ENCODE results near the gene CD58.
"Not testable (repeated sequence)": the region's sequence is repeated elsewhere in the genome, so short reads cannot be mapped to it uniquely, and the experiment has no call there.

DNA sequence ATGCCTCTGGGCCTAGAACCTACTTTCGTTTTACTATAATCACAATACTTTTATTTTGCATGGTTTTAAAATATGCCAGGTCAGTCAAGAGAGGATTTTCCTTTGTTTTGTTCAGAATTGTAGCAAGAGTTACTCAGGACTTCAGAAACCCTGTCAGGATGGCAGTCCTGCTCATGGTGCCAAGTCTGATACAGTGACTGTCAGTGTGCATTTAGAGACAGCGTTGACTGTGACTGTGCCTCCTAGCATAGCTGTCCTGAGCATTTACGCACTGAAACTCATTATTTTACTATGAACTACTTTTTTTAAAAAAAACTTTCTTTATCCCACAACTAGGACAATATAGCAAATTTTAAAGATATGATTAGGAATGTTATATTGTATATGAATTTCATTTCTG, 23.2 kb upstream of the CD58 start:
- TF ChIP-seq, protein P1, sequence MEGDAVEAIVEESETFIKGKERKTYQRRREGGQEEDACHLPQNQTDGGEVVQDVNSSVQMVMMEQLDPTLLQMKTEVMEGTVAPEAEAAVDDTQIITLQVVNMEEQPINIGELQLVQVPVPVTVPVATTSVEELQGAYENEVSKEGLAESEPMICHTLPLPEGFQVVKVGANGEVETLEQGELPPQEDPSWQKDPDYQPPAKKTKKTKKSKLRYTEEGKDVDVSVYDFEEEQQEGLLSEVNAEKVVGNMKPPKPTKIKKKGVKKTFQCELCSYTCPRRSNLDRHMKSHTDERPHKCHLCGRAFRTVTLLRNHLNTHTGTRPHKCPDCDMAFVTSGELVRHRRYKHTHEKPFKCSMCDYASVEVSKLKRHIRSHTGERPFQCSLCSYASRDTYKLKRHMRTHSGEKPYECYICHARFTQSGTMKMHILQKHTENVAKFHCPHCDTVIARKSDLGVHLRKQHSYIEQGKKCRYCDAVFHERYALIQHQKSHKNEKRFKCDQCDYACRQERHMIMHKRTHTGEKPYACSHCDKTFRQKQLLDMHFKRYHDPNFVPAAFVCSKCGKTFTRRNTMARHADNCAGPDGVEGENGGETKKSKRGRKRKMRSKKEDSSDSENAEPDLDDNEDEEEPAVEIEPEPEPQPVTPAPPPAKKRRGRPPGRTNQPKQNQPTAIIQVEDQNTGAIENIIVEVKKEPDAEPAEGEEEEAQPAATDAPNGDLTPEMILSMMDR (IDR thresholded peaks at IDR 0.05): not testable (repeated sequence)
- TF ChIP-seq POLR2A (IDR thresholded peaks at IDR 0.05): not testable (repeated sequence)
